Raji (cell line): Measurements from ENCODE around the gene ZNF14.

Experiments used
- POLR2A ChIP-seq: IDR thresholded peaks from 2 replicates; pipeline ENCODE4 v1.6.1; 2011; ENCODE audit warnings: low read depth, low read length, control low read depth; ENCODE audit not compliant: insufficient read depth

ZNF14 gene

DNA sequence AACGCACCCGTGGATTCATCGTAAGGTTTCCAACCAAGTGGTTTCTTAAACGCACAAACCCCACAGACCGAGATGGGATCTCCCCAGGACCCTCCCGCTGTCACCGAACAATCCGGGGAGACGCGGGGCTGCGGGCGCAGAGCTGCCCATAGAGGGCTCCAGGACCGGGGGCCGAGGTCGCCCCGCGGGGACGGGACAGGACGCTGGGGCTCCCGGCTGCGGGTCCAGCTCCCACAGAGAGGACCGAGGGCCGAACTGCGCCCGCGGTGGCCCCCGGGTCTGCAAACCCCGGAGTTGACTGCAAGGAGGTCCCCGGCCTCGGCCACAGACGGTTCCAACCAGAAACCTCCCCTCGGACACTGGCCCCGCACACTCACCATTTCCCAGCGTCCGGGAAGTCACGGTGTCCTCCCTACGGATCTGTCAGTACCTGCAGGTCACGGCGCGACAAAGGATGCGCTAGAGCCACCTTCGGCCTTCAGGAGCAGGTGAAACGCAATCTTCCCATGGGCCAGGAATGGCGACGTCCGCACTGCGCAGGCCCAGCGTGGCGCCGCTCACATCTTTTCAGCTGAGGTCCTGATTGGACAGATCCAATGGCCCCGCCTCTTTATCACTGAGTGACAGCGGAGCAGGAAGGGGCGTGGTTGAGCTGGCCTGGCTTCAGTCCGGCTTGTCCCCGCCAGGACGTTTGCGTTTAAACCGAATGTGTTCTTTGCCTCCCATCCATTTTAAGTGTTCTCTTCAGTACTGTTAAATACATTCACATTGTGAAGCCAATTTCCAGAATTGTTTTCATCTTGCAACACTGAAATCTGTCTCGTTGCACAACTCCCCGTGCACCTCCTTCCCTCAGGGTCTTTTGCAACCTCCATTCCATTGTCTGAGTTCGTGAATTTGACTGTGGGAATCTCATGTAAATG lies at the start of gene ZNF14:
Gene ZNF14, minus strand, starts transcription at position 534 of the 923 bp plus-strand sequence. Its CDS starts 154 bp downstream, at position 380.
- TF ChIP-seq POLR2A, result peak; percentile 97

GRCh38 chr19:19778666-19779065 lies 45.8 kb upstream of the ZNF14 start:
- no peak for TF ChIP-seq POLR2A

DNA sequence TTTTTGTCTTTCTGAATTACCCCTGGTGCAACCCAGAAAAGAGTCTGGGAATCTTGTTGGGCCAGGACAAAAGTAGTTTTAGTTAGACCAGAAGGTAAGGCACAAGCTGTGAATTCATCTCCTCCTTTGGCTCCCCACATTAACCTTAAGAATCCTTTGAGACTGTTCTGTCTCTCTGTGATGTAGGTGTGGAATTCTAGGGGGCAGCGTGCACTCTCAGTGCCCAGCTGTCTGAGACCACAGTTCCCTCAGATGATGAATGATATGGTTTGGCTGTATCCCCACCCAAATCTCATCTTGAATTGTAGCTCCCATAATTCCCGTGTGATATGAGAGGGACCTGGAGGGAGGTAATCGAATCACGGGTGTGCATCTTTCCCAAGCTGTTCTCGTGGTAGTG lies 44.8 kb upstream of the ZNF14 start:
- no peak for TF ChIP-seq POLR2A

- peak; percentile 92 for TF ChIP-seq POLR2A
Observed at GRCh38 chr19:19776206-19777008, 43.5 kb upstream of the ZNF14 start.

DNA sequence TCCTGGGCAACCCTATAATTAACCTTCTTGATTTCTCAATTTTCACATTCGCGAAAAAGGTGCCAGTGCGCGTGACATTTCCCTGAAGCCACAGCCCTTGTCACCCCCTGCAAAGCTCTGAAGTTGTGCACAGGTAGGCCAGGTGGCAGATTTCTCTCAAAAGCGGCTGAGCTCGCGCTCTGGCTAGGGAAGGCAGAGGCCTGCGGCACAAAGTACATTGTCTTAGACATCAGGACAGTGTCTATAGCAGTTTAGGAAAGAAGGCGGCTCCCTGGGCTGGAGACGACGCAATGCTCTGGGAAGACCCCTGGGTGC lies 42.9 kb upstream of the ZNF14 start:
- TF ChIP-seq POLR2A, result no peak

DNA sequence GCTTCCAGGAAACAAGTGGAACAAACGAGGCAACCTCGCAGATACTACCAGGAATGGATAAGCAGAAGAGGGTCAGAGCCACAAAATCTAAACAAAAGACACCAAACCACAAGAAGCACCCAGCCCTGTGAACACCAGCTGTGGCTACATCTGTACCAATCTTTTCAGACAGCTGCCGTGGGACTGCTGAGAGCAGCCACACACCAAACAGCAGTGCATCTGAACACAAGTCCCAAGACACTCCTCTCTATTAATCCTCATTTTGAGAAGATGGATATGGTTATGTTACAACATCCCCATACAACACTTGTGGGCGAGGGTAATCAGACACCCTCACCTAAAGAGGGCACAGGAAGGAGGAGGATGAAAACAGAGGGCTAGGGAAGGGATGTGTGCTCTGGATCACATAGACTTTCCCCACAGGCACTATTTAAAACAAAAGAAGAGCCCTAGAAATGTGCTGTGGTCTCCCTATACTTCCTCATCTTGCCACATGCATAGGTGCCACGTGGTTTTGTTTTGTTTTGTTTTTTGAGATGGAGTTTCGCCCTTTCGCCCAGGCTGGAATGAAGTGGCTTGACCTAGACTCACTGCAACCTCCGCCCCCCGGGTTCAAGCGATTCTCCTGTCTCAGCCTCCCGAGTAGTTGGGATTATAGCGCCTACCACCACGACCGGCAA lies 41.6 kb upstream of the ZNF14 start:
- TF ChIP-seq POLR2A, result no peak

GRCh38 chr19:19758164-19758563 lies 25.3 kb upstream of the ZNF14 start:
- no peak for TF ChIP-seq POLR2A

- no peak for TF ChIP-seq POLR2A
Observed at GRCh38 chr19:19752760-19753403, 20.0 kb upstream of the ZNF14 start.

GRCh38 chr19:19751846-19752245 lies 18.9 kb upstream of the ZNF14 start:
- TF ChIP-seq POLR2A, result no peak

DNA sequence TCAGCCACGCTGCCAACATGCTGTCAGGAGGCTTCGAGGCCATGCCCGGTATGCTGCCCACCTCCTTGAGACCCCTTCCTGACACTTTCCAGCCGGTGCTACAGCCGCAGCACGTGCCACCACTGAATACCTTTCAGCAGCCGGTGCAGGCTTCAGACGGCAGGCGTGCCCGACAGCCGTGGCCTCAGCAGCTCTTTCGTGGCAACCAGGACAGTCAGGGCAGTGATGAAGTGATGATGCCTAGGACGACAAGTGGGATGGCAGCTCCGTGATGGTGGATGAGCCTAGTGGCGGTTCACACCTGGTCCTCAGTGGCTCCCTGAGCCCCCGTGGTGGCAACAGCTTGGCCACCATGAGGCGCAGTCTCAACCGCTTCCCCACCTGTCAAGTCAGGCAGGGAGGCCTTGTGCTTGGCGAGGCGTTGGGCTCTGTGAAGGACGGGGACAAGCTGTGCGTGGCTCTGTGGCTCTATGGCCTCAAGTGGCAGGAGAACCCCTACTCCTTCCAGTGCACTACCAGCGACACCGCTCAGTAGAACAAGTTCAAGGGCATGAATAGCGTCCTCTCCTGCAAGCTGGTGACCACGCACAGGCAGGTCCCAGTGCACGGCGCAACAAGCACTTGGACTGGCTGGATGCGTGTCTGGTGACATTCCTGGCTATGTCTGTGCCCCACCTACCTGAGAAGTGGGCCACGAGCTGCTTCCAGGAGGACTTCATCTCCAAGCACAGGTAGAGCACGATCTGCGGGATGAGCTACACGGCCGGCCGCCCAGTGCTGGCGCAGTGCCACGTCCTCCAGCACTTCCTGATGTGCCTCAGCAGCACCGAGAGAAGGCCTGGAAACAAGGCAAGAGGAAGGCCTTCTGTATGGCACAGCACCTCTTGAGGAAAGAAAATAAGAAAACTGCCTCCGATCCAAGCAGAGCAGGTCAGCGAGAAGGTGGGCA lies 18.2 kb upstream of the ZNF14 start:
- no peak for TF ChIP-seq POLR2A

- TF ChIP-seq POLR2A, result no peak
Observed at GRCh38 chr19:19749908-19750841, 17.3 kb upstream of the ZNF14 start.

GRCh38 chr19:19749117-19749907 lies 16.4 kb upstream of the ZNF14 start:
- TF ChIP-seq POLR2A, result no peak
